ENCODE measurements around the gene BRI3.

BRI3 gene

DNA sequence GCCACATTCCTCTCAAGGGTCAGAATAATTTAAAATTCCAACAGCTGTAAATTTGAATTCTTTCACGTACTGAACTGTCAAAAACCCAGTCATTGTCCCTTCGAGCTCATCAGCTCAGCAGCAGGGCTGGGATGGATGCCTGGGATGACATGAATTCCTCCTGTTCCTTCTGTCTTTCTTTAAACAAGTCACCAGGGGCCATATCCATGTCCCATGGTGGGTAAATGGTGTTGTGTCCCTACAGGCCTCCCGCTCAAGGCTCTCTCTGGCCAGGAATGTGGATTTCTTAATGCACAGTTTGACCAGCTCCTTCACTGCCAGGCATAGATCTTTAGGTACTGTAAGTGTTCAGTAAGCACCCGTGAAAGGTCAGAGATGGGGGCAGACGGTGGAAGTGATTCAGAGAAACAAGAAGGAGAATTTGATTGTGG lies 15.6 kb upstream of the BRI3 start:
- H3K27ac ChIP-seq: no peak overlapping the region; the same call in 1 of the 2 replicates
- no peak for TF ChIP-seq CTCF (conservative IDR thresholded peaks at IDR 0.05; ENCODE audit: low read depth)
- DNase-seq (ENCODE audit: low spot score): no peak
- ChIA-PET POLR2A (ENCODE audit: low non-redundant PET) (interaction anchor here (0.6 kb wide), 1 partner anchor 1690 kb away, joined by 3 read pairs; no protein-coding TSS in a partner anchor), CTCF (interaction anchor here (0.6 to 0.7 kb wide), 3 partner anchors 31 to 257 kb away, joined by 3 to 4 read pairs (median 3); no protein-coding TSS in a partner anchor)

- TF ChIP-seq CTCF (conservative IDR thresholded peaks at IDR 0.05; ENCODE audit: low read depth): peak; percentile 36; the same call in 1 of the 2 replicates
These were observed 14.6 kb upstream of the BRI3 start for GRCh38 chr7:98266840-98267239.

GRCh38 chr7:98267303-98267702 lies 14.2 kb upstream of the BRI3 start:
- no peak for DNase-seq (ENCODE audit: low spot score)
- TF ChIP-seq CTCF (conservative IDR thresholded peaks at IDR 0.05; ENCODE audit: low read depth): no peak
- ChIA-PET POLR2A (ENCODE audit: low non-redundant PET) (no interaction called here), CTCF (interaction anchor here (0.5 to 0.6 kb wide), 2 partner anchors 17 to 928 kb away, joined by 3 read pairs; no protein-coding TSS in a partner anchor)
- no peak overlapping the region for H3K27ac ChIP-seq

More at GRCh38 chr7:98266840-98267239, 14.6 kb upstream of the BRI3 start:
- no peak overlapping the region; the same call in 1 of the 2 replicates for H3K27ac ChIP-seq
- ChIA-PET CTCF (interaction anchor here (0.5 to 0.6 kb wide), 3 partner anchors 16 to 928 kb away, joined by 3 to 4 read pairs (median 3); no protein-coding TSS in a partner anchor), POLR2A (ENCODE audit: low non-redundant PET) (no interaction called here)
- DNase-seq (ENCODE audit: low spot score): no peak

- CTCF ChIA-PET: no interaction called here
- H3K27ac ChIP-seq: 0 out of 2 replicates have a peak overlapping the region, but pooled peaks have one; percentile 17
- no peak for DNase-seq (ENCODE audit: low spot score)
- no peak for TF ChIP-seq CTCF (conservative IDR thresholded peaks at IDR 0.05; ENCODE audit: low read depth)
- POLR2A ChIA-PET (ENCODE audit: low non-redundant PET): no interaction called here
These were observed 5.2 kb upstream of the BRI3 start for GRCh38 chr7:98276241-98276761.

DNA sequence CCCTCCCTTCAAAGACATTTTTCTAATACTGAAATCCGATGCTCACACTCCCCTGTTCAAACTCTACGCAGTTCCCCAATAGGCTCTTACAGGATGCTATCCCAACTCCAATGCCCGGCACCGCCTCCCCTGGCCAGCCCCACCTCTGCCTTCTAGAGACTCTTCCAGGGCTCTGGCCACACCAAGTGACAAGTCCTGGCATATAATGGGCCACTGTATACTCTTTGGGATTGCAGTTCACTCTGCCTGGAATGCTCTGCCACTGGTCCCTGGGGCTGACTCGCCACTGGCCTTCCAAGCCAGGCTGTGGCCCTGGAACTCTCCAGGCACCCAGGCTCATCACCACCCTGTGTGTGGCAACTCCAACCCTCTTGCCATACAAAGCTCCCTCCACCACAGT lies 3.1 kb upstream of the BRI3 start:
- TF ChIP-seq CTCF (conservative IDR thresholded peaks at IDR 0.05; ENCODE audit: low read depth): no peak
- POLR2A ChIA-PET (ENCODE audit: low non-redundant PET): interaction anchor here (0.6 to 0.7 kb wide), 2 partner anchors 10 to 501 kb away, joined by 4 to 8 read pairs; no protein-coding TSS in a partner anchor
- H3K27ac ChIP-seq: 0 out of 2 replicates have a peak overlapping the region, but pooled peaks have one; percentile 9
- CTCF ChIA-PET: interaction anchor here (0.5 kb wide), 1 partner anchor 139 kb away, joined by 4 read pairs; no protein-coding TSS in a partner anchor
- DNase-seq (ENCODE audit: low spot score): no peak

DNA sequence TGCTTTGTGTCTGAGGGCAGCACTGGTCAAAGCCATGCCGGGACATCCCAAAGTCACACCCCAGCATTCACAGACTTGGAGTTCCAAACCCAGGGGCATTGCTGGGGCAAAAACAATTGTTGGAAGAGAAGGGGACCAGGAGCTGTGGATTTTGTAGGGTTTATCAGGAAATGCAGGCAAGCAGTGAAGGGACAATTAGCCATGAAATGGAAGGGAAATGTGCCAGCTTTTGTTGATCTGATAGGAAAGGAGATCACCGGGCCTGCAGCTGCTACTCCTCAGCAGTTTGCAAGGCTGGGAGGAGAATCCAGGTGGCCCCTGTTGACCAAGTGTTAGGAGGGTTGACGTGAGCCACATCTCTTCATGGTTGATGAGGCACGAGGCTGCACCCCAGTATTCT lies 2.5 kb upstream of the BRI3 start:
- ChIA-PET CTCF (interaction anchor here (0.5 to 0.7 kb wide), 2 partner anchors 112 to 139 kb away, joined by 3 to 4 read pairs; no protein-coding TSS in a partner anchor), POLR2A (ENCODE audit: low non-redundant PET) (no interaction called here)
- 0 out of 2 replicates have a peak overlapping the region, but pooled peaks have one; percentile 9 for H3K27ac ChIP-seq
- DNase-seq (ENCODE audit: low spot score): no peak
- TF ChIP-seq CTCF (conservative IDR thresholded peaks at IDR 0.05; ENCODE audit: low read depth): no peak
